Measurements from ENCODE around the gene AGAP1.

The AGAP1 gene

GRCh38 chr2:235493775-235494715 is at the start of gene AGAP1:
Gene AGAP1 (plus strand): TSS chr2:235494043.
- no peak for DNase-seq

- no peak for DNase-seq
Observed at GRCh38 chr2:235444101-235444597, 49.7 kb upstream of the AGAP1 start.

GRCh38 chr2:235445116-235445515 is 48.7 kb upstream of the AGAP1 start:
- no peak for DNase-seq

DNA sequence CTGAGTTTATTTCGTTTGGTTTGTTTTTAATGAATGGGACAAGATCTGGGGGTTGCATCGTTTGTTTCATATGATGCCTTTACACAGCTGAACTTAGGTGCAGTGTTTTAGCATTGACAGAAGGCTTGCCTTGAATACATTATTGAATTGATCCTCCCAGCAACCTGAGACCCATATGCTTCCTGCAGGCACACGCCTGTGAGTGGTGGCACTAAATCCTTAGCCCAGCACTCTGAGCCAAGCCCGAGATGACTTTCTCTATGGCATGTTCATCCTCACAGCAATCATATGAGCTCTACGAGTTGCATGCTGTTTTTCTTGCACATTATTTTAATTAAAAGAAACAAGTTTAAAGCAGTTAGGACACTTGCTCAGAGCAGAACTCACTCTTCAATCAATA is 47.8 kb upstream of the AGAP1 start:
- DNase-seq: no peak

GRCh38 chr2:235447210-235447609 is 46.6 kb upstream of the AGAP1 start:
- DNase-seq: no peak

DNA sequence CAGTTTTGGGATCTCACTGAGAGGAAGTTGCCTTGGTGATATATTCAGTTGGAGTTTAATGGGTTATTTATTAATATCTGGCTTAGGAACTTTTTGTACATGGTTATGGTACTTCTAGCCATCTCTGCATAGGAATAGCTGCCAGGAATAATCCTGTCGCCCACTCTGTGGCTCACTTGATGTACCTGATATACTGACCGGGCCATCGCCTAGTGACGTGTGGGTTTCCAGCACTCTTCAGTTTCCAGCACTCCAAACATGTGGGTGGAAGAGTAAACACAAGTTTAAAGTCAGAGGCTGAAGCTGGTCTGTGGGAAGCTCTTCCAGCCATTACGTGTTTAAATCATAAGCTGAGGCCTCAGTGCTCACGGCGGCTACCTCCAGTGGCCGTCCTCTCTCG is 44.3 kb upstream of the AGAP1 start:
- no peak for DNase-seq

- DNase-seq: no peak
Observed at GRCh38 chr2:235453605-235454151, 40.2 kb upstream of the AGAP1 start.

DNA sequence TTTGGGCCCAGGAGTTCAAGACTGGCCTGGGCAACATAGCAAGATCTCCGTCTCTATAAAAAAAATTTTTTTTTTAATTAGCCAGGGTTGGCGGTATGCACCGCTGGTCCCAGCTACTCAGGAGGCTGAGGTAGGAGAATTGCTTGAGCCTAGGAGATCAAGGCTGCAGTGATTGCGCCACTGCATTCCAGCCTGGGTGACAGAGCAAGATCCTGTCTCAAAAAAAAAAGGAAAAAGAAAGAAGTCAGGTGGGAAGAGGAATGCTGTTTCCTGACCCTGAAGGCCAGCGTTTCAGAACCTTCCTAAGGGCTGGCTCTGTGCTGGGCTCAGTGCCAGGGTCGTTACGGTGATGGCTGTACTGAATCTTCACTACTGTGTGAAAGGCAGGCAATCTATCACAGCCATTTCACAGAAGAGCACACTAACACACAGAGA is 35.0 kb upstream of the AGAP1 start:
- no peak for DNase-seq

- no peak for DNase-seq
Observed at GRCh38 chr2:235460548-235461047, 33.2 kb upstream of the AGAP1 start.

- no peak for DNase-seq
Observed at GRCh38 chr2:235461763-235462414, 32.0 kb upstream of the AGAP1 start.

DNA sequence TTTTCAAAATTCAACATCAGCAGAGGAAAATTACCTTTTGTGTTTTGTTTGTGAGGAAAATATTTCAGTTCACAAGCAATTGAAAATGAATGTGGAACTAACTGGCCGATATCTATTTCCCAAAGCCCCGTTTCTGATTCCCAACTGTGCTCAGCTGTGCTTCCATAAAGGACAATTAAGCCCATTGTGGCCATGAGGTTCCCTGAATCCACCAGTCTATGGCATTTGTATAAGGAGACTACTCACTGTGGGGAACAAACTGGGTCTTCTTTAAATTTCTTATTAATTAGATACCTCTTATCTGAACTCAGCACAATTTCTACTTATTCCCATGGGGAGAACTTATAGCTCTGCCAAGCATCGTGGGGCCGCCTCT is 31.4 kb upstream of the AGAP1 start:
- DNase-seq: no peak

DNA sequence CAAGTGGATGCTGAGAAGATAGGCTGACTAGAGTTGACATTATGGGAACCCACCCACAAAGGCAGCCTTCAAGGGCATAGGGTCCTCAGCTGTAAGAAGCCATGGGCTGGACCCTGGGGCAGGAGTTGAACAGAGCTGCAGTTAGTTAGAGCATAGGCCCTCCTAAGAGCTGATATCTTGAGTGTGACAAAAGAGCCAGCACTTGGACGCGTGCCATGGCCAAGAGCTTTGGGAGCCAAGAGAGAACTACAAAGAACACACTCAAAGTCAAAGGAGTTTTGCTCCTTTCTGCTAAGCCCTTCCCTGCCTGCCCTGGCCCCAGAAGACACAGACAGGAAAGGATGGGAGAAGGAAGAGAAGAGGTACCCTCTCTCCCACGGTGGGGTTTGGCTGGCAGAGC is 29.9 kb upstream of the AGAP1 start:
- DNase-seq: no peak

DNA sequence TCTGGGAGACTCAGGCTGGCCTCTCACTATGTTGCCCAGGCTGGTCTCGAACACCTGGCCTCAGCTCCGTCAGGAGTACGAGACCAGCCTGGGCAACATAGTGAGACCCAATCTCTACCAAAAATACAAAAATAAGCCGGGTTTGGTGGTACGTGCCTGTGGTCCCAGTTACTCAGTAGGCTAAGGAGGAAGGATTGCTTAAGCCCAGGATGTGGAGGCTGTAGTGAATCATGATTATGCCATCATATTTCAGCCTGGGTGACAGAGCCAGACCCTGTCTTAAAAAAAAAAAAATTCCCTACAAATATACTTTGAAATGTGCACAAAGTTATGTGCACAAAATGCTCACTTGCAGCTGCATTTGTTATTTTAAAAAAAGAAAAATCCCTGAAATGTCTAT is 26.3 kb upstream of the AGAP1 start:
- DNase-seq: no peak

- no peak for DNase-seq
Observed at GRCh38 chr2:235468978-235469655, 24.7 kb upstream of the AGAP1 start.

GRCh38 chr2:235471186-235471747 is 22.6 kb upstream of the AGAP1 start:
- no peak for DNase-seq

DNA sequence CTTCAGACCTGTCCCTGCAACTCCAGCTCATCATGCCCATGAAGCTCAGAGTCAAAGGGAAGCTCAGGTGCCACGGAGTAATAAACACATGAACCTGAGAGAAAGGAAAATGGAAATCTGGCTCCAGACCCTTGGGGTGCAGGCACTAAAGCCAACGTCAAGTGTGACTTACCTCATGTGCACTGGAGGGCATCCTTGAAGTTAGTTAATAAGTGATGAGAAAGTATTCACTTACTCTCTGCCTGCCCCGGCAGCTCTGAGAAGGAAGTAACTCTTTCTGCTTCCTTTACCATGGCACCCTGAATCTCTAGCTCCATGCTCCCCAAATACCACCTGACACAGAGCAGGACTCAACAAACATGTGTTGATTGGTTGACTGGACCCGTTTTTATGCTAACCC is 21.4 kb upstream of the AGAP1 start:
- DNase-seq: no peak

- no peak for DNase-seq
Observed at GRCh38 chr2:235478609-235479008, 15.2 kb upstream of the AGAP1 start.

GRCh38 chr2:235479604-235480003 is 14.2 kb upstream of the AGAP1 start:
- DNase-seq: no peak

DNA sequence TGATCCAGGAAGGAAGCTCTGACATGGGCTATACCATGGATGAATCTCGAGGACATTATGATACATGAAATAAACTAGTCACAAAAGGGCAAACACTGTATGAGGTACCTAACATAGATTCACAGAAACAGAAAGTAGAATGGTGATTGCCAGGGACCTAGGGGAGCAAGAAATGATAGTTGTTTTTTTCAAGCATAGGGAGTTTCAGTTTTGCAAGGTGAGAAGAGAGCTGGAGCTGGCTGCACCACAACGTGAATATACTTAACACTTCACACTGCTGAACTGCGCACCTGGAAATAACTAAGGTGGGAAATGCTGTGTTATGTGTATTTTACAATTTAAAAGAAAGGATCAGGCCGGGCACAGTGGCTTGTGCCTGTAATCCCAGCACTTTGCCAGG is 13.2 kb upstream of the AGAP1 start:
- DNase-seq: no peak

- no peak for DNase-seq
Observed at GRCh38 chr2:235483313-235483712, 10.5 kb upstream of the AGAP1 start.

- DNase-seq: no peak
Observed at GRCh38 chr2:235485362-235485761, 8.5 kb upstream of the AGAP1 start.

DNA sequence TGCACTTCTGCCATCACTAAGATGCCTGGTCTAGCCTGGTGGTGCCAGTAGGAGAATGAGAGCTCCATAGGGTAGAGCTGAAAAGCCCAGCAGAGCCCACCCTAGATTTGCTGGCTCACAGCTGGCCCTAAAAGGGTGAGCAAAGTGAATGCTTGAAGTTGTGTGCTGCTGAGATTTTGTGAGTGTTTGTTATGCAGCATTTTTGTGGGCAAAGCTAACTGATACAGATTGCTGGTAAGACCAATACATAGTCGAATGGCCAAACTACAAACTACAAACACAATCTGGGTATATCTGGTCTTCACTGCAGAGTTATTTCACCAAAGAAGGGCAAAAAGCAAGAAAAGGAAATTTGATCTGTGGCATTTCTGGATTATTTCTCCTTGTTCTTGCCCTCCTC is 7.1 kb upstream of the AGAP1 start:
- no peak for DNase-seq

DNA sequence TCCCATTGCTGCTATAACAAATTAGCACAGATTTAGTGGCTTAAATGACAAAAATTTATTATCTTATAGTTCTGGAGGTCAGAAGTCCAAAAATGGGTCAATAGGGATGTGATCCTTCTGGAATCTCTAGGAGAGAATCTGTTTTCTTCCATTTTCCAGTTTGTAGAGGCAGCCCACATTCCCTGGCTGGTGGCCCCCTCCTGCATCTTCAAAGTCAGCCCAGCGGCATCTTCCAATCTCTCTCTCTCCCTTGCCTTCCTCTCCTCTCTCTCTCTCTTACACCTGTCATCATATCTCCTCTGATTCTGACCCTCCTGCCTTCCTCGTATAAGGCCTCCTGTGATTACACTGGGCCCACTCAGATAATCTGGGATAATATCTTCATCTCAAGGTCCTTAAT is 3.9 kb upstream of the AGAP1 start:
- no peak for DNase-seq

All from stimulated activated naive CD4-positive, alpha-beta T cell (primary cell).